ENCODE results near the gene ARL4A. TPM values are rescaled to one million over a fixed set of nuclear protein-coding genes. Genes with fewer than 3 reads are reported as not detected.

The ARL4A gene
- polyA plus RNA-seq, 1 donor (not counting 4 experiments of a cell fraction or from before 2014, with no cell fraction given) = 17.1 TPM

DNA sequence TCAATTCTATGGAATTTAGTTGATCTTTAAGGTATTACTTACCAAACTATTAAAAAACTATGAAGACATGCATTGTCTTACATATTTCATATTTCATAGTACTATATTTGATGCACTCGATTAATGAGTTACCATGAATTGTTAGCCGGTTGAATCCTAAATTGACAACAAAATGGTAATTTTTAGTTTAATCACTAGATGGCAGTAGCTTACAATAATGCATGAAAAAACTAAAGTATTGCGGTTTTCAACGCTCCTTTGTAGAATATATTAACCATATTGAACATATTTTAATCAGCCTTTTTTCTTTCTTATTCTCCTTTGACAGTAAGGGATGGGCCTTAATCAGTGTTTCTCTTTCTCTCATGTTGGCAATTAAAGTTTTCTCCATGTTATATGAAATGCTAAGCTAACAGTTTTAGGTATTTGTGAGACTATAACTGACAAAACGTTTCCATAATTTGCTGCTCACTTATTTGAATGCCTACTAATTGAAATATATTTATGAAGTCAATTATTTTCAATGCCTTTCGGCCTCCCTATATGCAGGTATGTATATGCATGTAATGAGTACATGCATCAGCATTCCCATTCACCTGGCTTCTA, 48.5 kb upstream of the ARL4A start:
- no peak overlapping the region for H3K9ac ChIP-seq (ENCODE audit: control insufficient read depth, extremely low read depth, insufficient read depth, low read length)
- dilution Hi-C loops (cut with MboI; ENCODE audit: extremely low pct_ligation_motif_present, low sequenced_read_pairs) = no loop called here
- TF ChIP-seq, protein P1, sequence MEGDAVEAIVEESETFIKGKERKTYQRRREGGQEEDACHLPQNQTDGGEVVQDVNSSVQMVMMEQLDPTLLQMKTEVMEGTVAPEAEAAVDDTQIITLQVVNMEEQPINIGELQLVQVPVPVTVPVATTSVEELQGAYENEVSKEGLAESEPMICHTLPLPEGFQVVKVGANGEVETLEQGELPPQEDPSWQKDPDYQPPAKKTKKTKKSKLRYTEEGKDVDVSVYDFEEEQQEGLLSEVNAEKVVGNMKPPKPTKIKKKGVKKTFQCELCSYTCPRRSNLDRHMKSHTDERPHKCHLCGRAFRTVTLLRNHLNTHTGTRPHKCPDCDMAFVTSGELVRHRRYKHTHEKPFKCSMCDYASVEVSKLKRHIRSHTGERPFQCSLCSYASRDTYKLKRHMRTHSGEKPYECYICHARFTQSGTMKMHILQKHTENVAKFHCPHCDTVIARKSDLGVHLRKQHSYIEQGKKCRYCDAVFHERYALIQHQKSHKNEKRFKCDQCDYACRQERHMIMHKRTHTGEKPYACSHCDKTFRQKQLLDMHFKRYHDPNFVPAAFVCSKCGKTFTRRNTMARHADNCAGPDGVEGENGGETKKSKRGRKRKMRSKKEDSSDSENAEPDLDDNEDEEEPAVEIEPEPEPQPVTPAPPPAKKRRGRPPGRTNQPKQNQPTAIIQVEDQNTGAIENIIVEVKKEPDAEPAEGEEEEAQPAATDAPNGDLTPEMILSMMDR (optimal IDR thresholded peaks at IDR 0.05 in 1 of 3, IDR thresholded peaks at IDR 0.05 in 1 of 3, conservative IDR thresholded peaks at IDR 0.05 in 1 of 3; ENCODE audit: extremely low read depth in 1 of 3, insufficient read depth in 2 of 3, low read length in 3 of 3) = peak in 2 of 3 experiments; percentile 25 to 34
- no peak for TF ChIP-seq EZH2 (IDR thresholded peaks at IDR 0.05; ENCODE audit: low read length)
- no peaks in the 10 kb centered on the region for H4K20me1 ChIP-seq (ENCODE audit: control insufficient read depth, extremely low read depth, insufficient read depth, low read length)
- H3K4me2 ChIP-seq (ENCODE audit: control insufficient read depth, extremely low read depth, insufficient read depth, low read depth, low read length) = no peak overlapping the region
- no peaks in the 10 kb centered on the region for H3K27me3 ChIP-seq (ENCODE audit: control insufficient read depth, extremely low read depth, insufficient read depth, low read length)
- no peak overlapping the region for H3K27ac ChIP-seq (ENCODE audit: control insufficient read depth, insufficient read depth, low read length)
- H3K4me1 ChIP-seq (ENCODE audit: control insufficient read depth, extremely low read depth, insufficient read depth, low read length) = peaks cover 6% of the 10 kb centered on the region
- H3K4me3 ChIP-seq (ENCODE audit: control insufficient read depth in 2 of 3, extremely low read depth in 1 of 3, insufficient read depth in 2 of 3, low read depth in 1 of 3, low read length in 3 of 3) = no peak overlapping the region
- no peaks in the 10 kb centered on the region for H3K9me3 ChIP-seq (ENCODE audit: control insufficient read depth, low read depth, low read length)
- DNase-seq (ENCODE audit: low read depth, low spot score) = no peak
- H3K36me3 ChIP-seq (ENCODE audit: control insufficient read depth in 2 of 2, extremely low read depth in 1 of 2, insufficient read depth in 2 of 2, low read length in 2 of 2) = no peaks in the 10 kb centered on the region
- no peak for FAIRE-seq
- H3K79me2 ChIP-seq (ENCODE audit: control insufficient read depth, insufficient read depth, low read length) = no peaks in the 10 kb centered on the region
- no peaks in the 10 kb centered on the region for H3K9me1 ChIP-seq (ENCODE audit: control insufficient read depth, extremely low read depth, insufficient read depth, low read length)
- H2AFZ ChIP-seq (ENCODE audit: control insufficient read depth, low read length) = no peak overlapping the region

- Histone ChIP-seq H3K9ac (ENCODE audit: control insufficient read depth, extremely low read depth, insufficient read depth, low read length) (no peak overlapping the region), H3K79me2 (ENCODE audit: control insufficient read depth, insufficient read depth, low read length) (no peaks in the 10 kb centered on the region), H3K9me1 (ENCODE audit: control insufficient read depth, extremely low read depth, insufficient read depth, low read length) (no peaks in the 10 kb centered on the region), H3K4me3 (ENCODE audit: control insufficient read depth in 2 of 3, extremely low read depth in 1 of 3, insufficient read depth in 2 of 3, low read depth in 1 of 3, low read length in 3 of 3) (no peak overlapping the region), H3K36me3 (ENCODE audit: control insufficient read depth in 2 of 2, extremely low read depth in 1 of 2, insufficient read depth in 2 of 2, low read length in 2 of 2) (no peaks in the 10 kb centered on the region), H3K27me3 (ENCODE audit: control insufficient read depth, extremely low read depth, insufficient read depth, low read length) (no peaks in the 10 kb centered on the region), H3K9me3 (ENCODE audit: control insufficient read depth, low read depth, low read length) (no peaks in the 10 kb centered on the region), H3K4me1 (ENCODE audit: control insufficient read depth, extremely low read depth, insufficient read depth, low read length) (peaks cover 6% of the 10 kb centered on the region), H3K4me2 (ENCODE audit: control insufficient read depth, extremely low read depth, insufficient read depth, low read depth, low read length) (no peak overlapping the region), H2AFZ (ENCODE audit: control insufficient read depth, low read length) (no peak overlapping the region), H3K27ac (ENCODE audit: control insufficient read depth, insufficient read depth, low read length) (no peak overlapping the region), H4K20me1 (ENCODE audit: control insufficient read depth, extremely low read depth, insufficient read depth, low read length) (no peaks in the 10 kb centered on the region)
- dilution Hi-C loops (cut with MboI; ENCODE audit: extremely low pct_ligation_motif_present, low sequenced_read_pairs) = no loop called here
- FAIRE-seq (no peak), DNase-seq (ENCODE audit: low read depth, low spot score) (no peak)
- TF ChIP-seq, protein P1 (optimal IDR thresholded peaks at IDR 0.05 in 1 of 3, IDR thresholded peaks at IDR 0.05 in 1 of 3, conservative IDR thresholded peaks at IDR 0.05 in 1 of 3; ENCODE audit: extremely low read depth in 1 of 3, insufficient read depth in 2 of 3, low read length in 3 of 3) = no peak
- TF ChIP-seq EZH2 (IDR thresholded peaks at IDR 0.05; ENCODE audit: low read length) = no peak
Observed at GRCh38 chr7:12640299-12641096, 46.9 kb upstream of the ARL4A start.

Data from keratinocyte (primary cell).